Measurements from ENCODE around the gene DSCAML1. TPM values are rescaled to one million over a fixed set of nuclear protein-coding genes. Genes with fewer than 3 reads are reported as not detected.
"Not testable (repeated sequence)": the region's sequence is repeated elsewhere in the genome, so short reads cannot be mapped to it uniquely, and the experiment has no call there.

Gene DSCAML1
- polyA plus RNA-seq, 3 donors, result 0.13 to 0.46 (median 0.34) TPM

DNA sequence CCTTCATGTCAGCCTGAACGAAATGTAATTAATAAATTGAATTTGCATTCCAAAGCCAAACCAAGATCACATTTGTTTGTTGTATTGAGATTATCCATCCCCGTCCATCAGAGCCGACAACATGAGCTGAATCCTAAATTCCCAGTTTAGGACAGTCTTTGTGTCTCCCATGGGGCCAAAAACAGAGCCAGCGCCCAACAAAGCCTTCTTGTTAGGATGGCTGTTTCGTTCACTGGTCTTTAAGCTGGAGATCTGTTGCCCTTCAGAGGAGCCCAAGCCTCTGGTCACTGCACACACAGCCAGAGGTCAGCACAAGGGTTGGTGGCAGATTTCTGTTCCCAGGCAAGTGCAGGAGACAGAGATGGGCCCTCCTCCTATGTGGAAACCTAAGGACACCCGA is 25.8 kb downstream of the DSCAML1 start:
- H3K27ac ChIP-seq (ENCODE audit: low read depth, low read length), result no peak overlapping the region
- WGBS, 3 donors, result 77 to 87% (median 87%) methylated on average over 6 of the region's 6 CpGs

DNA sequence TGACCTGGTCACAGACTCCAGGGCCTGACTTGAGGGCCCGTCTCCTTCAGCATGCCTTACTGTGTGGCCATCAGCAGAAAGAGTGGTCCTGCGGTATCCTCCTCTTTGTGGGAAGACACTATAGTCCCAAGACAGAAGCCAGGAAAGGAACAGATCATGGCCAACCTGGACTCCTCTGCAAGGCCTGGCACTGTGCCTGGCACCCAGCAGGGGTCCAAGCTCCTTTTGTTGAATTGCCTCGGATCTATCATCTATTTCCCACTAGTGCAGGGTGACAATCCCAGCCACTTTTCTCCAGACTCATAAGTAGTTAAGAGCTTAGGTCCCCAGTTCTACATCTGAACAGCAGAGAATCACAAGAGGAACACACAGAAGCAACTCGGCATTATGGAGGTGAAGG is 27.0 kb downstream of the DSCAML1 start:
- 84 to 90% (median 85%) methylated on average over 4 of the region's 4 CpGs for WGBS, 3 donors
- no peak overlapping the region for H3K27ac ChIP-seq (ENCODE audit: low read depth, low read length)

DNA sequence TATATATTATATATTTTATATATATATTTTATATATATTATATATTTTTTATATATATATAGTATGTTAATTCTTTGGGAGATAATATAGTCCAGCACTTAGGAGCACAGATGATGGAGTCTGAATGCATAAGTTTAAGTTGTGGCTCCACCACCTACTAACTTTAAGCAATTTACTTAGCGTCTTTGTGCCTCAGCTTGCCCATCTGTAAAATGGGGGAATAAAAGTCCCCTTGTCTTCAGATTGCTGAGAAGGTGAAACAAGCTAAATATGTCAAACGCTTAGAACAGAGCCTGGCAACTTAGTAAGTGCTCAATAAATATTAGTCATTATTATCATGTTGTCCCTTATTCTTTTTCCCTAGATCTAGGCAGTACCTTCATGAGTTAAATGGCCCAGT is 27.5 kb downstream of the DSCAML1 start:
- WGBS, 3 donors, result 91 to 97% (median 96%) methylated on average over 2 of the region's 2 CpGs
- H3K27ac ChIP-seq (ENCODE audit: low read depth, low read length), result no peak overlapping the region

DNA sequence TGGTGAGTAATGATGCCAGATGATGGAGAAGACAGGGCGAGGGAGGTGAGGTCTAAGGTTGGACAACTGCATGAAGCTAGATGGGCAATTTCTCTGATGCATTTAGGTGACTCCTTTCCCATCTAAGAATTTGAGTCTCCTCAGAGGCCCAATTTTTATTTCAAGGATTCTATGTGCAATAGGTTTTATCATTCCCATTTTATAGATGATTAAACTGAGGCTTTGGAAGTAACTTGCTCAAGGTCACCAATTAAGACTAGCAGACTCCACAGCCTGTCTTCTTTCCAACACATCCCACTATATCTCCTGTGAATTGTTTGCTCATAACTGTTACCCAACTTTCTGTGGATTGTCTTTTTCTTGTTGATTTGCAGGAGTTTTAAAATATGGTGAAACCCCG is 28.5 kb downstream of the DSCAML1 start:
- 85 to 94% (median 88%) methylated on average over 2 of the region's 2 CpGs for WGBS, 3 donors
- H3K27ac ChIP-seq (ENCODE audit: low read depth, low read length), result no peak overlapping the region

DNA sequence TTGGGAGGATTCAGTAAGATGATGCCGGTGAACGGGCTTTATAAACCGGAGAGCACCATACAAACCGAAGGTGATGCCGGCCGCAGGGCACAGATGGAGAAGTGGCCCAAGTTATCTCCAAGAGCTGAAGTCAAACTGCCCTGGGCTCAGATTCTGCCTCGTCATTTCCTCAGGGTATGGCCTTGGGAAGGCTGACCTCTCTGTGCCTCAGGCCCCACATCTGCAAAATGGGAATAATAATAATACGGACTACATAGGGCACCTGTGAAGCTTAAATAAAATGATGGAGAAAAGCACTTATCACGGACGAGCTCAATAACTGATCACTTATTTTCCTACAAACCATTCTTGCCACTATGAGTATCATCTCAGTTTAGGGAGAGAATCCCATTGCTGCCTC is 29.9 kb downstream of the DSCAML1 start:
- WGBS, 3 donors, result 87 to 93% (median 92%) methylated on average over 10 of the region's 10 CpGs
- no peak overlapping the region for H3K27ac ChIP-seq (ENCODE audit: low read depth, low read length)

DNA sequence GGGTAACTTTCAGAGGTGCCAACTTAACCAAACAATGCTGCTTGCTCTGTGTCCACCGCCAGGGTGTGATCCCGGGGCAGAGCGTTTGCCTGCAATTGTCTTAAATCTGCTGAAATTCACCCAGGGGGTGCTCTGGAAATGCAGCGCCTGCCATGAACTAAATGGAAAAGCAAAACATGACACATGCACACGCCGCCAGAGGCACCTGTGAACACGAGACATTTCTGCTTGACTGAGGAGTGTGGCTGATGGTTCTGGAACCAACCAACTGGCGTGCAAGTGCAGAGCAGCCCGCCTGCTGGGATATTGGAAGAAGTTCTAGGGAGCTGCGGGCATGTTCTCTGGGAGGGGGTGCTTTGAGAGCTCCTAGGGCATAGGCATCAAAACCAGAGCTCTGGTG is 30.4 kb downstream of the DSCAML1 start:
- WGBS, 3 donors, result 74 to 93% (median 92%) methylated on average over 10 of the region's 10 CpGs
- no peak overlapping the region for H3K27ac ChIP-seq (ENCODE audit: low read depth, low read length)

DNA sequence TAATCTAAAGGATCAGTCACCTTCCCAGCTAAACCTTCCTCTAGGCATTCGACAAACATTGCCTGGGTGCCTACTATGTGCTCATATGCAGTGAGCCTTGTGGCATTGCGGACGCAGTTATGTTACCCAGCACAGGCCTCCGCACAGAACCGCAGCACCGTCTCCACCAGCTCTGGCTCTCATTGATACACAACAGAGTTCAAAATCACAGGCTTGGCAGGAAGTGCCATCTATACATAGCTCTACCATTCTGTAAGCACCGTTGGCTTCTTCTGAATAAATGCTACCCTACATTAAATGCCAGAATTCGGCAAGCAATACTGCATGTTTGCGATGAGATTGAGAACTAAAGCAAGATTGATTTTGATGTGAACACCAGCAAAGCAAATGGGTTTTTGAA is 31.0 kb downstream of the DSCAML1 start:
- 87 to 93% (median 89%) methylated on average over 9 of the region's 9 CpGs for WGBS, 3 donors
- no peak overlapping the region for H3K27ac ChIP-seq (ENCODE audit: low read depth, low read length)

DNA sequence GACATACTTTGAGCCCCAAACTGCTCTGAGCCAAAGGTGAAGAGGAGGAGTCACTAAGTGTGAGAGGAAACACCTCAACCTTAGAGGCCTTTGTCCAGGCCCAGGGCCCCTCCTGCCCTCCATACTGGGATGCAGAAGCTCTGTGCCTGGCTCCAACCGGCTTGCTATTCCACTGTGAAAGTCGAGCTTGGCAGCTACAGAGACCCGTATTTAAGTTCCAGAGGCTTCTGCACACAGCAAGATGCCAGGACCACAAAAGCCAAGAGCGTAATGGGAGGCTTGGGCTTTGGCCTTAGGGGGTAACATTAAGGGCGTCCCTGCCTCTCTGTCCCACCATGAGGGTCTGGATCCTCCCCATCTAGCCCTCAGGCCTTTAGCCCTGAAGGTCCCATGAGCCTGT is 31.9 kb downstream of the DSCAML1 start:
- 69 to 89% (median 81%) methylated on average over 5 of the region's 5 CpGs for WGBS, 3 donors
- no peak overlapping the region for H3K27ac ChIP-seq (ENCODE audit: low read depth, low read length)

DNA sequence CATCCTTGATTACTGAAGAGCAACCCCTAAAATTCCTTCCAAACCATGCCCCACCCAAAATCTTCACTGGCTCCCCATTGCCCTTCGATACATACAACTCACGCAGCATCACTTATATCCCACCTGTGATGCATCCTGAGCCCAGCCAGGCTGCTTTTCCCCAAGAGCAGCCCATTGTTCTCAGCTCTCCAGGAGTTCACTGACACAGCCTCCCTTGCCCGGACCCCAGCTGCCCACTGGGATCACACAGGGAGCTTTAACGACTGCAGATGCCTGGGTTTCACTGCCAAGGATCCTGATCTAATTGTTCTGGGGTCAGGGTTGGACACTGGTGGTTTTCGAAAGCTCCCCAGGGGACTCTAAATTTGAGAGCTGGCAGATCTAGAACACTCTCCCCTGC is 33.6 kb downstream of the DSCAML1 start:
- 59 to 75% (median 71%) methylated on average over 5 of the region's 5 CpGs for WGBS, 3 donors
- not testable (repeated sequence) for H3K27ac ChIP-seq (ENCODE audit: low read depth, low read length)

DNA sequence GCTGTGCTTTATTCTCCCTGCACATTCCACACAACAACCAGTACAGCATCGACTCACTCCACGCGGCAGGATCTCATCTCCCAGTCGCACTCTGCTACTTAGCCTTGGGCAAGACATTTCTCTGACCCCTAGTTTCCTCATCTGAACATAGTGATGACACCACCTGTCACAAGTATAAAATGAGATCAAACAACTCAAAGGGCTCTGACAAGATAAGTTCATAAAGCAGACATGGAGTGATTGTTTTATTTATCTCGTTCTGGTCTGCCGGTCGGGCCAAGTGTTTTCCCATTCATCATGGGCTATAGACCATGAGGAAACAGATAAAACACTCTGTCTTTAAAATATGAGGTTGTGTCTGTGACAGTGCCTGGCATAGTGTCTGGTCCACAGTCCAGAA is 35.0 kb downstream of the DSCAML1 start:
- 59 to 74% (median 74%) methylated on average over 7 of the region's 7 CpGs for WGBS, 3 donors
- no peak overlapping the region for H3K27ac ChIP-seq (ENCODE audit: low read depth, low read length)

DNA sequence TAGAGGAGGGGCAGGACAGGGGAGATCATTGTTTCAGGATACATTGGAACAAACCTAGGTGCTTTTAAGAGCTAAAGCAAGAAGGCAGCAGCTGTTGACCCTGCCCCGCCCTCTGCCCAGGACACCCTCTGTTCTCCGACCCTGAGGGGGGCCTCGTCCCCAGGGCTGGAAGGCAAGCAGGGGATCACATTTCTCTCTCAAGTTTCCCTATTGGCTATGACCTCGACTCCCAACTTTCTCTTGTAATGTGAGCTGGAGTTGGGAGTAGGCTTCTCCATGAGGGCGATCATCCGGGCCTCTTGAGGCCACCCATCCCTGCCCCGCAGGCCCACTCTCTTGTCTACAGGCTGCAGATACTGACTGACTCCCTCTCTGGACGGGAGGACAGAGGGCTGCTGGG is 37.7 kb downstream of the DSCAML1 start:
- no peak overlapping the region for H3K27ac ChIP-seq (ENCODE audit: low read depth, low read length)
- 69 to 88% (median 86%) methylated on average over 8 of the region's 8 CpGs for WGBS, 3 donors

DNA sequence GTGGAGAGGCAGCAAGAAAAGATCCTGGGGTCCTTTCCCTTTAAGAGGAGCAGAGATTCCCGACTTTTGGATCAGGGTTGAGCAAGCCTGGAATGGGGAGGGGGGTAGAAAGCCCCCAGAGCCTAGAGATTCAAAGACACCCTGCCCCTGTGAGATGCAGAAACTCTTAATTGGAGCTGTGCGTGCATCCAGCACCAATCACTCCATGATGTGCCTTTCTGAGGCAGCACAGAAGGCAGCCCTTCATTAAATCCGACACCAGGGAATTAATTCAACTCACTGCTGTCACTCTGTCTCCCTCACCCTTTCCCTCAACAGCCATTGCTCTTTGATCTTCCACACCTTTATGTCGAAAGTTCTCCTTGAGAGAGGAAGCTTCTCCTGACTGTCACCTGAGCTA is 43.0 kb downstream of the DSCAML1 start:
- 75 to 85% (median 84%) methylated on average over 4 of the region's 4 CpGs for WGBS, 3 donors
- H3K27ac ChIP-seq (ENCODE audit: low read depth, low read length), result no peak overlapping the region

DNA sequence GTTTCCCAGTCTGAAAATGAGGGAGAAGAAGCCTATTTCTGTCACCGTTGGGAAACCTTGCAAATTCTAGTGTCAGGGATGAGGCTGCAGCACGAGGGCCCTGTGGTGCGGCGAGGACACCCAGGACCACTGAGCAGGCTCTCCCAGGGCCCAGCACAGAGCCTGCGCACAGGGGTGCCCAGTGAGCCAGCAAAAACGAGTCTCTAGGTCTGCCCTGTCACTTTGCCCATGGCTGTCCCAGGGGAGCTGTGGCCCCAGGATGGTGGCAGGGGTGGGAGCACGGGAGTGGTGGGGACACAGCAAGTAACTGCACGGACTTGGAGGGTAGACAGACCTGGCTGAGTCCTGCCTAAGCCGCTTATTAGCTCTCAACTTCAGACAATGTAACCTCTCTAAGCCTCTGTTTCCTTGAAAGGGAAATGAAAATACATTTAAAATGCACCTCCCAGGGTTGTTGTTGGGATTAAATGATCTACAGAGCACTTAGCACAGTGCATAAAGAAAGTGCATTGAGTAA is 44.2 kb downstream of the DSCAML1 start:
- 82 to 90% (median 88%) methylated on average over 9 of the region's 9 CpGs for WGBS, 3 donors
- no peak overlapping the region for H3K27ac ChIP-seq (ENCODE audit: low read depth, low read length)

DNA sequence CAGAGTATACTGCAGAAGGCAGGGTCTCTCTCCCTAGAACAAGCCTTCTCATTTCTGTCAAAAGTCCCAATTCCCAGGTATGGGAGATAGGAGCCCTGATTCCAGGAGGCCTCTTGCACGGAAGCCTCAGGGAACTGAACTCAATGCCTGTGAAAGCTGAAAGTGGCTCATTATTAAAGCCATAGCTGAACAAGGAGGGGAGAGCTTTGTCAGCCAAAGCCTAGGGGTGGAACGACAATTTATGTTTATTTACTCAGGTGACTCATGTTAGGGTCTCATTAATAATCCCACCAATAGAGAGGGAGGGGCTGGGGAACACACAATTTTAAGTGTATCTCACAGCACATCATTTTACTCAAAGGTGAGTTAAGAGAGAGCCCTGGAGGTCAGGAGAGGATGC is 44.9 kb downstream of the DSCAML1 start:
- WGBS, 3 donors, result 75 to 96% (median 92%) methylated on average over 2 of the region's 2 CpGs
- H3K27ac ChIP-seq (ENCODE audit: low read depth, low read length), result no peak overlapping the region

DNA sequence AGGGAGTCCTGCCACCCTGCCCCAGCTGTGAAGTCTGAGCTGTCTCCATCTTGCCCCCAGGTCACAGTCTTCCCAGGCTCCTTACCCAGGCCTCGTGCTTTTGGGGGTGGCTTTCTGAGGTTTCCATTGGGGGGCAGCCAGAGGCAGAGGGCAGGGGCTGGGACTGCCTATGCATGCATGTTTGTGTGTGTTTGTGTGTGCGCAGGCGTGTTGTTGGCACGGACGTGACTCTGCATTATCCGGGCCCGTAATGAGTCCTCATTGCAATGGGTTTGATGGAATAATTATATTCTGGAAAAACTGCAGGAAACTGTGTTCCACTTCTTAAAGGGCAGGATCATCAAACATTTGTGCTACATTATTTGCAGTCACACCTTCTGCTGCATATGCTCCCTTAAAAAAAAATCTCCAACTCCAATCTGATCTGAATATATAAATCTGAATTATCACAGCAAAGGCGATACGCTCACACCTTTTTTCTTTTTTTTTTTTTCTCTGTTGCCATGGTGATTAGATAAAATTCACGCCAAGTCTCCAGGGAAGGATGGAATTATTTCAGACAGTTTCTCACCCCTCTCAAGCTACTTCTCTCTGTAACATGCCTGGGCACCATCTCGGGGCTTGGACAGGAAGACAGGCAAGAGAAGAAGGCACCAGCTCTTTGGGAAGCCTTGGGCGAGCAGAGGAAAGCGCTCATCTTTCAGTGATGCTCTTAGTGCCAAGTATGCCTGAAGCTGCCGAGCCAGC is 45.9 kb downstream of the DSCAML1 start:
- 83 to 88% (median 86%) methylated on average over 14 of the region's 14 CpGs for WGBS, 3 donors
- H3K27ac ChIP-seq (ENCODE audit: low read depth, low read length), result no peak overlapping the region

DNA sequence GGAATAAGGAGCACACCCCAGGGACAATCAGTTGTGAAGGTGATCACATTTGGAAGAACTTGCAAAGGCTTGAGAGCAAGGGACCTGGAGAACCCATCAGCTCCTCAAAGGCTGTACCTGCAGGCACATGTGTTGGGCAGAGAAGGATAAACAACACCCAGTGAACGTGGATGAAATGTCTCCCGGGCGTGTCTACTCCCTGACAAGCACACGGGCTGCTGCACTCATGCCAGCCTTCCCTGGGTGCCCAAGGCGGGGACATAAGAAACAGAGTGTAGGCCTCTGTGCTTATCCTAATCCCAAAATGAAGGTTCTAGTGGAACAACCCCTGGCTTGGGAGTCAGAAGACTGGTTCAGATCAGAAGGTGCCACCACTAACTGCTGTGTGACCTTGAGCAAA is 46.7 kb downstream of the DSCAML1 start:
- H3K27ac ChIP-seq (ENCODE audit: low read depth, low read length), result no peak overlapping the region
- 83 to 94% (median 93%) methylated on average over 5 of the region's 5 CpGs for WGBS, 3 donors

DNA sequence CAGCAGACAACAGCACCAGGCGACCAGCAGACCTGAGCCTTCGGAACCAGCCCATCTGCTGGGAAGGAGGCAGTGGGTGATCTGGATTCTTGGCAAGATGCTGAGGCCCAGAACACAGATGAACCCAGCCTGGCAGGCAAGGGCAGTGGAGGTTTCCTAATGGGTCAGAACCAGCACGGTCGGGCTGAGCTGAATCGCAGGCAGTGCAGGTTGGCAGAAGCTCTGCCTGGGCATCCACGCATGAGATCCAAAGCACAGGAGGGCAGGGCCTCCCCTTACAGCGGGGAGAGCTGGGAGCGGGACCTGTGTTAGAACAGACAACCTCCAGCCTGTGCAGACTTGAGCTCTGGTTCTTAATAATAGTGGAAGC is 47.5 kb downstream of the DSCAML1 start:
- no peak overlapping the region for H3K27ac ChIP-seq (ENCODE audit: low read depth, low read length)
- WGBS, 3 donors, result 86 to 94% (median 90%) methylated on average over 8 of the region's 8 CpGs

DNA sequence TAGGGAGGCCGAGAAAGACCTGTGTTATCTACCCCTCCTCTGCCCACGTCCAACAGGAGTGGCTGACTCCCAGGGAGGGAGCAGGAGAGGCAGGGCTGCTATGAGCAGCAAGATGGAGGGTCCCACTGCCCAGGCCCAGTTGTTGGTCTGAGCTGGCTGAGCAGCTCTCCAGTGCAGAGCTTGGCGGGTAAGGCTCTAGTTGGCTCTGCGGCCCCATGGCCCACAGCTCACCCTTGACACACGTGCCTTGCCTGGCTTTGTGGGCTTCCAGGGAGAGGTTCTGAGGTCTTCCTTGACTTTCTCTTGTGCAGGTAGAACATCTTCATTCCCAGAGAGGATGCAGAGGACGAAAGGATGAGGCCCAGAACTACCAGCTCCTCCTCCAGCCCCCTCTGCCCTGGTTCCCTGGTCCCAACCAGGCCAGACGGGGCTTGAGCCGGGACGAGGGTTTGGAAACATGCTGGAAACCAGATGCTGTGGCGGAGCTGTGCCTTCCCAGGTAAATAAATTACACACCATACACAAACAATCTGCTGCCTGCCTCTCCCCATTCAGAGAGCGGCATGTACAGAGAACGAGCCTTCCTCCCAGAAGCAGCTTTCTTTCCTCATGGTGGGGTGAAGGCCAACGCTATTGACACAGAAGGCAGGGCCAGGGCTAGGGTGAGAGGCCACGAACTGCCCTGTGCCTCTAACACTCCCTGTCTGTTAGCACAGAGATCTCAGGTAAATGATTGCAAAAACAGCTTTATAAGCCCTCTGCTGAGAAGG is 48.1 kb downstream of the DSCAML1 start:
- WGBS, 3 donors, result 67 to 89% (median 83%) methylated on average over 14 of the region's 14 CpGs

DNA sequence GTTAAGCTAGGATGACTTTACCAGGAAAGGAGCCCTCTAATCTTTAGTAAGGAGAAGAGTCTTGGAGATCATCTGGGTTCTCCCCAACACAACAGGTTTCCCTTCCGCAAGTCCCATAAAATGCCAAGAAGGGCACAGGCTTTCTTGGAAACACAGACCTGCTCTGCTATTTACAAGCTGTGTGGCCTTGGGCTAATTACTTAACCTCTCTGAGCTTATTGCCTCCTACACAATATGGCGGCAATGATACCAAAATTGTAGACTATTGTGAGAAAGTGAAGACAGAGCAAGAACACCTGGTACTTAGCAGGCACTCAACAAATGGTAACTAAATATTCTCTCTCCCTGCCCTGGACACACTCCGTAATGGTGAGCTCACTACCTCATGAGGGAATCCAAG is 49.1 kb downstream of the DSCAML1 start:
- H3K27ac ChIP-seq (ENCODE audit: low read depth, low read length), result no peak overlapping the region
- WGBS, 3 donors, result 95 to 97% (median 96%) methylated on average over 3 of the region's 3 CpGs

More for the DNA sequence above, 48.1 kb downstream of the DSCAML1 start:
- H3K27ac ChIP-seq (ENCODE audit: low read depth, low read length), result no peak overlapping the region

DNA sequence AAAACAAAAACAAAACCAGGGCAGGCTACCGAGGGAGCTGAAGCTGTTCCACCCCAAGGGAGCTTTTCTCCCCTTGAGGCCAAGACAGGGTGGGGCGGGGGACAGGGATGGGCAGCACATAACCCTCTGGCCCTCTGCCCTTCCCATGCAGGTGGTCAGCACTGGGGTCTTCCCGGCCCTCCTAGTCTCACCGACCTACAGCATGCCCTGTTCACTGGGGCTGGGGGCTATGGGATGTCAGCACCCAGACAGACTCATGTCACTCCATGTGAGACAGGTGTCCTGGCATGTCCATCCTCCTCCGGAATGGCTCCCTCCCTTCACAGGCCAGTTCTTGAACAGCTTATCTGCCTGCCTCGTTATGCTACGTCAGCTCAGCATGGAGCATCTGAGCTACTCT is 51.7 kb downstream of the DSCAML1 start:
- WGBS, 3 donors, result 69 to 87% (median 76%) methylated on average over 7 of the region's 7 CpGs
- H3K27ac ChIP-seq (ENCODE audit: low read depth, low read length), result no peak overlapping the region

Measured in adipose tissue (tissue), 3 donors.